Peyer's patch (tissue), 4 donors: ENCODE measurements around the gene TMC3. TPM values are rescaled to one million over a fixed set of nuclear protein-coding genes. Genes with fewer than 3 reads are reported as not detected.

ENCODE experiments used
- DNase-seq, 3 donors: peaks; one replicate each; pipeline ENCODE4 v3.0.0-alpha.2; 2017 to 2019
- H3K27ac ChIP-seq, 4 donors: fragments of 200-600 bp; sonication (generic); one replicate each; pipeline ENCODE4 v1.5.1; 2016 to 2019
- H3K27me3 ChIP-seq, 2 donors: fragments of 200-600 bp; sonication (generic); one replicate each; pipeline ENCODE4 v1.5.1; 2019
- H3K36me3 ChIP-seq, 3 donors: fragments of 200-600 bp; sonication (generic); one replicate each; pipeline ENCODE4 v1.5.1; 2016 to 2019
- H3K4me1 ChIP-seq, 4 donors: fragments of 200-600 bp; sonication (generic); one replicate each; pipeline ENCODE4 v1.5.1; 2016 to 2019
- H3K4me3 ChIP-seq, 4 donors: fragments of 200-600 bp; sonication (generic); 1 replicate in 3 of 4; 2 replicates in 1 of 4; pipeline ENCODE4 v1.5.1; 2016 to 2019; ENCODE audit warnings: mild to moderate bottlenecking in 1 of 4
- H3K9me3 ChIP-seq, 4 donors: fragments of 200-600 bp; sonication (generic); one replicate each; pipeline ENCODE4 v1.5.1; 2016 to 2019; ENCODE audit warnings: mild to moderate bottlenecking in 1 of 4
- CTCF ChIP-seq, 6 experiments: fragments of 450-650 bp in 4 of 6; fragments of 200-600 bp in 2 of 6; sonication (generic) in 1 of 6; IDR thresholded peaks; one replicate each; pipeline ENCODE4 v1.5.1; 2017 to 2019; ENCODE audit warnings: antibody characterized with exemption in 6 of 6, mild to moderate bottlenecking in 3 of 6, moderate library complexity in 1 of 6
- POLR2A ChIP-seq, 2 donors: fragments of 450-650 bp; IDR thresholded peaks; one replicate each; pipeline ENCODE4 v1.5.1; 2017; ENCODE audit warnings: antibody characterized with exemption in 2 of 2, mild to moderate bottlenecking in 2 of 2, moderate library complexity in 2 of 2
- total RNA-seq, 4 donors: library from RNA; depleted of rRNA; stranded (reverse); fragments of >200 nt; gene quantifications; one replicate each; pipeline ENCODE4 v1.1.0, GENCODE V29; 2016

TMC3 gene
- total RNA-seq, 4 donors from 2014 or later, result not detected

GRCh38 chr15:81288040-81288439, 86.0 kb downstream of the TMC3 start:
- no peaks in the 10 kb centered on the region for H3K9me3 ChIP-seq
- no peaks in the 10 kb centered on the region for H3K36me3 ChIP-seq
- peak in 2 of 3 donors; percentile 29 to 41 for DNase-seq
- H3K4me1 ChIP-seq, result peaks cover 0 to 31% (median 5%) of the 10 kb centered on the region in 4 donors
- peak overlapping the region in 1 of 4 donors; percentile 72 for H3K27ac ChIP-seq
- TF ChIP-seq POLR2A (IDR thresholded peaks at IDR 0.05), result no peak
- no peak for TF ChIP-seq CTCF (IDR thresholded peaks at IDR 0.05)
- no peak overlapping the region for H3K4me3 ChIP-seq
- H3K27me3 ChIP-seq, result no peaks in the 10 kb centered on the region

GRCh38 chr15:81286621-81287121, 87.3 kb downstream of the TMC3 start:
- Histone ChIP-seq H3K4me1 (peaks cover 0 to 27% (median 3%) of the 10 kb centered on the region in 4 donors), H3K27me3 (no peaks in the 10 kb centered on the region), H3K27ac (peak overlapping the region in 2 of 4 donors; percentile 59 to 72), H3K4me3 (no peak overlapping the region), H3K9me3 (no peaks in the 10 kb centered on the region), H3K36me3 (no peaks in the 10 kb centered on the region)
- no peak for TF ChIP-seq POLR2A (IDR thresholded peaks at IDR 0.05)
- DNase-seq, result peak in 1 of 3 donors; percentile 46

- Histone ChIP-seq H3K4me3 (no peak overlapping the region), H3K36me3 (no peaks in the 10 kb centered on the region), H3K27ac (peak overlapping the region in 2 of 4 donors; percentile 59 to 72), H3K27me3 (no peaks in the 10 kb centered on the region), H3K4me1 (peaks cover 0 to 27% (median 1%) of the 10 kb centered on the region in 4 donors), H3K9me3 (no peaks in the 10 kb centered on the region)
- DNase-seq, result peak in 1 of 3 donors; percentile 42
- TF ChIP-seq CTCF (IDR thresholded peaks at IDR 0.05), result no peak
- TF ChIP-seq POLR2A (IDR thresholded peaks at IDR 0.05), result no peak
These were observed 88.6 kb downstream of the TMC3 start for GRCh38 chr15:81285461-81285860.

GRCh38 chr15:81284256-81285031, 89.6 kb downstream of the TMC3 start:
- H3K4me1 ChIP-seq, result peaks cover 0 to 27% (median 1%) of the 10 kb centered on the region in 4 donors
- TF ChIP-seq CTCF (IDR thresholded peaks at IDR 0.05) (no peak), POLR2A (IDR thresholded peaks at IDR 0.05) (no peak)
- no peaks in the 10 kb centered on the region for H3K27me3 ChIP-seq
- H3K36me3 ChIP-seq, result no peaks in the 10 kb centered on the region
- no peak overlapping the region for H3K4me3 ChIP-seq
- peak in 2 of 3 donors; percentile 28 to 37 for DNase-seq
- H3K27ac ChIP-seq, result peak overlapping the region in 2 of 4 donors; percentile 4 to 72
- no peaks in the 10 kb centered on the region for H3K9me3 ChIP-seq

GRCh38 chr15:81282911-81283310, 91.1 kb downstream of the TMC3 start:
- TF ChIP-seq POLR2A (IDR thresholded peaks at IDR 0.05), result no peak
- TF ChIP-seq CTCF (IDR thresholded peaks at IDR 0.05), result no peak
- H3K36me3 ChIP-seq, result no peaks in the 10 kb centered on the region
- peak in 2 of 3 donors; percentile 11 to 24 for DNase-seq
- H3K9me3 ChIP-seq, result no peaks in the 10 kb centered on the region
- H3K27me3 ChIP-seq, result no peaks in the 10 kb centered on the region
- H3K27ac ChIP-seq, result no peak overlapping the region
- no peak overlapping the region for H3K4me3 ChIP-seq
- H3K4me1 ChIP-seq, result peaks cover 0 to 27% (median 1%) of the 10 kb centered on the region in 4 donors

GRCh38 chr15:81282606-81282895, 91.5 kb downstream of the TMC3 start:
- H3K4me3 ChIP-seq, result no peak overlapping the region
- TF ChIP-seq CTCF (IDR thresholded peaks at IDR 0.05) (no peak), POLR2A (IDR thresholded peaks at IDR 0.05) (no peak)
- H3K27me3 ChIP-seq, result no peaks in the 10 kb centered on the region
- H3K4me1 ChIP-seq, result peaks cover 0 to 27% (median under 1%) of the 10 kb centered on the region in 4 donors
- H3K36me3 ChIP-seq, result no peaks in the 10 kb centered on the region
- H3K27ac ChIP-seq, result no peak overlapping the region
- H3K9me3 ChIP-seq, result no peaks in the 10 kb centered on the region
- peak in 2 of 3 donors; percentile 10 to 29 for DNase-seq
